HCT116 (cell line): ENCODE results near the gene FAN1.

Experiments used
- CBX3 ChIP-seq: IDR thresholded peaks from 2 replicates; pipeline ENCODE4 v1.6.1; 2012; ENCODE audit warnings: low read depth
- EZH2 ChIP-seq: fragments of 200-600 bp; sonication (generic); IDR thresholded peaks from 2 replicates; pipeline ENCODE4 v1.6.1; 2017; ENCODE audit warnings: antibody characterized with exemption, mixed run types
- EZH2phosphoT487 ChIP-seq: fragments of 200-600 bp; IDR thresholded peaks from 2 replicates; pipeline ENCODE4 v1.6.1; 2018; ENCODE audit warnings: antibody characterized with exemption, borderline replicate concordance
- FOSL1 ChIP-seq: IDR thresholded peaks from 2 replicates; pipeline ENCODE4 v1.6.1; 2012; ENCODE audit warnings: low read depth
- POLR2A ChIP-seq: IDR thresholded peaks from 2 replicates; pipeline ENCODE4 v1.7.0; 2011; ENCODE audit warnings: borderline replicate concordance; ENCODE audit not compliant: insufficient read depth, insufficient read length; ENCODE audit errors: extremely low read depth
- POLR2AphosphoS5 ChIP-seq: IDR thresholded peaks from 2 replicates; pipeline ENCODE4 v1.6.1; 2011; ENCODE audit warnings: mild to moderate bottlenecking, low read depth, low read length, moderate library complexity
- REST ChIP-seq: IDR thresholded peaks from 2 replicates; pipeline ENCODE4 v1.6.1; 2012; ENCODE audit warnings: low read depth
- SRF ChIP-seq: IDR thresholded peaks from 2 replicates; pipeline ENCODE4 v1.6.1; 2012; ENCODE audit warnings: low read depth
- YY1 ChIP-seq: IDR thresholded peaks from 2 replicates; pipeline ENCODE4 v1.6.1; 2011; ENCODE audit warnings: low read length, low read depth, moderate library complexity, mild to moderate bottlenecking; ENCODE audit not compliant: insufficient replicate concordance; ENCODE audit errors: extremely low read depth
- TF ChIP-seq, protein P1 (sequence below), 3 experiments: fragments of 200-600 bp in 1 of 3; sonication (generic) in 1 of 3; IDR thresholded peaks in 2 of 3; conservative IDR thresholded peaks in 1 of 3; 2 replicates each; pipeline ENCODE4 v1.5.1; 2012 to 2017; ENCODE audit warnings: low read depth in 2 of 3, low read length in 2 of 3, antibody characterized with exemption in 1 of 3, borderline replicate concordance in 1 of 3, control low read depth in 1 of 3, mild to moderate bottlenecking in 1 of 3, mixed read lengths in 1 of 3, mixed run types in 1 of 3, moderate library complexity in 1 of 3; ENCODE audit not compliant: insufficient read depth in 1 of 3
- TF ChIP-seq, protein P2 (sequence below): IDR thresholded peaks from 2 replicates; pipeline ENCODE4 v1.6.1; 2012

DNA sequence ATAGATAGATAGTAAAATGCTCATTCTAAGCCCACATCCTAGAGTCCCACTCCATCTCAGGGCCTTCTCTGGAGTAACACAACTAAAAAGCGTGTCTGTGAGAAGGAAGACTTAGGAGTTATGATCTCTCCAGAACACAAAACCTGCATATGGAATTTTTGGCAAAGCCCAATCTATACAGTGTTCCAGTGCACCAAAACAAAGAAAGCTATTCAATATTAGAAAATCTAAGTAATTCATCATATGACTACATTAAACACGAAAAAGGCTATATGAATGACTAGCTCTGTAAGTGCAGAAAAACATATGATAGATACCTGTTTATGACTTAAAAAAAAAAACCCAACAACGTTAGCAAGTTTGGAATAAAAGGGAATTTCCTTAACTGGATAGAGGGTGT lies 60.0 kb downstream of the FAN1 start:
- TF ChIP-seq EZH2, result no peak
- TF ChIP-seq YY1, result no peak
- TF ChIP-seq POLR2AphosphoS5, result no peak
- TF ChIP-seq, protein P1, sequence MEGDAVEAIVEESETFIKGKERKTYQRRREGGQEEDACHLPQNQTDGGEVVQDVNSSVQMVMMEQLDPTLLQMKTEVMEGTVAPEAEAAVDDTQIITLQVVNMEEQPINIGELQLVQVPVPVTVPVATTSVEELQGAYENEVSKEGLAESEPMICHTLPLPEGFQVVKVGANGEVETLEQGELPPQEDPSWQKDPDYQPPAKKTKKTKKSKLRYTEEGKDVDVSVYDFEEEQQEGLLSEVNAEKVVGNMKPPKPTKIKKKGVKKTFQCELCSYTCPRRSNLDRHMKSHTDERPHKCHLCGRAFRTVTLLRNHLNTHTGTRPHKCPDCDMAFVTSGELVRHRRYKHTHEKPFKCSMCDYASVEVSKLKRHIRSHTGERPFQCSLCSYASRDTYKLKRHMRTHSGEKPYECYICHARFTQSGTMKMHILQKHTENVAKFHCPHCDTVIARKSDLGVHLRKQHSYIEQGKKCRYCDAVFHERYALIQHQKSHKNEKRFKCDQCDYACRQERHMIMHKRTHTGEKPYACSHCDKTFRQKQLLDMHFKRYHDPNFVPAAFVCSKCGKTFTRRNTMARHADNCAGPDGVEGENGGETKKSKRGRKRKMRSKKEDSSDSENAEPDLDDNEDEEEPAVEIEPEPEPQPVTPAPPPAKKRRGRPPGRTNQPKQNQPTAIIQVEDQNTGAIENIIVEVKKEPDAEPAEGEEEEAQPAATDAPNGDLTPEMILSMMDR (IDR thresholded peaks at IDR 0.05 in 2 of 3, conservative IDR thresholded peaks at IDR 0.05 in 1 of 3; ENCODE audit: borderline replicate concordance in 1 of 3, insufficient read depth in 1 of 3, low read depth in 2 of 3, low read length in 2 of 3), result no peak
- no peak for TF ChIP-seq EZH2phosphoT487
- TF ChIP-seq SRF, result no peak
- TF ChIP-seq, protein P2, sequence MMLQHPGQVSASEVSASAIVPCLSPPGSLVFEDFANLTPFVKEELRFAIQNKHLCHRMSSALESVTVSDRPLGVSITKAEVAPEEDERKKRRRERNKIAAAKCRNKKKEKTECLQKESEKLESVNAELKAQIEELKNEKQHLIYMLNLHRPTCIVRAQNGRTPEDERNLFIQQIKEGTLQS, result no peak
- TF ChIP-seq REST, result no peak
- no peak for TF ChIP-seq POLR2A
- TF ChIP-seq FOSL1, result no peak
- no peak for TF ChIP-seq CBX3
